HG02981 (cell line): ENCODE data around the gene ALG9.
"Not testable (repeated sequence)": the region's sequence is repeated elsewhere in the genome, so short reads cannot be mapped to it uniquely, and the experiment has no call there.

Source experiments
- ATAC-seq: cut with Tn5 transposase; IDR thresholded peaks from one replicate; pipeline ENCODE4 v1.9.1; 2021; ENCODE audit warnings: mild to moderate bottlenecking, moderate library complexity; ENCODE audit not compliant: unreplicated experiment

The ALG9 gene

GRCh38 chr11:111870886-111871692, at the start of gene ALG9:
Gene ALG9, minus strand, starts transcription at chr11:111871581. Its CDS starts 99 bp downstream, at chr11:111871482.
- peak; percentile 79 for ATAC-seq

DNA sequence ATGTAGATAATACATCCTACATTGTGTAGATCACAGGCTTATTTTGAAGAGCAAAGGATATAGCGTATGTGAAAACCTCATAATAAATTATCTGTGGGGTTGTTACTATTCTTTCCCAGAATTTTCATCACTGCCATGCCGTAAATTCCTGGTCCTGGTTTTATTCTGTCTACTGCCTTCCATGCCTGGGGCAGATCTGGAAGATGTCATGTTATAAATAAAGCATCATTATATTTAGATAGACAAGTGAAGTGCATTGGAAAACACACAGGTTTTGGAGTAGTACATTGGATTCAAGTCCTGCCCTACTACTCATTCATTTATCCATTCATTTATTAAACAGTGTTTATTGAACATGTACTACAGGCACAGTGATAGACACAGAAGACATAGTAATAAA, 49.5 kb upstream of the ALG9 start:
- no peak for ATAC-seq

- no peak for ATAC-seq
These were observed 47.2 kb upstream of the ALG9 start, which contains the start of gene C11orf52 for GRCh38 chr11:111918390-111919256. Gene C11orf52, plus strand, starts transcription at chr11:111918913. Its CDS starts 60 bp downstream, at chr11:111918973.

GRCh38 chr11:111917788-111918187, 46.4 kb upstream of the ALG9 start:
- ATAC-seq, result no peak

DNA sequence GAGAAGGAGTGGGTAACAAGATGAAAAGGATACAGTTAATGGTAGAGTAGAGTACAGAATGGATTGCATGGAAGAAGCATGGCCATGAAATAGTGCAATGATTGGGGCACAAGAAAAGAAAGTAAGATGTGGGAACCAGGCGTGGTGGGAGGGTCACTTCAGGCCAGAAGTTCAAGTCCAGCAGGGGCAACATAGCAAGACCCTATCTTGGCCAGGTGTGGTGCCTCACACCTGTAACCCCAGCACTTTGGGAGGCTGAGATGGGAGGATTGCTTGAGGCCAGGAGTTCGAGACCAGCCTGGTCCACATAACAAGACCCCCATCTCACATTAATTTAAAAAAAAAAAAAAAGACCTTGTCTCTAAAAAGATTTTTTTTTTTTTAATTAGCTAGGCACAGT, 45.9 kb upstream of the ALG9 start:
- no peak for ATAC-seq

- ATAC-seq, result no peak
These were observed 45.4 kb upstream of the ALG9 start for GRCh38 chr11:111916768-111917167.

DNA sequence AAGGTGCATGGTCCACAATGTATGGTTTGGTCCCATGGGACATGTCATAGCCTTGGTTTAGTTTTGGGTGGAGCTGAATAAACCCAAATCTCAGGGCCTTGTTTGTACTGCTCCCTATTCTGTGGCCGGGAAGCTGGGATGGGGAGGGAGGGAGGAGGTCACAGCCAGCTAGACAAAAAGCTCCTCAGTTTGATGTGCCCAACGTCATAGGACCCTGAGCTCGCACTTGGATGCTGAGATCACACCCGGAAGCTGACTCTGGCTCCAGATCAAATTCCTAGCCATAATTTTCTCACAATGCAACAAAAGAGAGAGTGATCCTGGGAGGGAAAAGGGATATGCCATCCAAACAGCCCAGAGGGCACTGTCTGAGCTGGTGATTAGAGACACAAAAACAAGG, 42.6 kb upstream of the ALG9 start:
- no peak for ATAC-seq

DNA sequence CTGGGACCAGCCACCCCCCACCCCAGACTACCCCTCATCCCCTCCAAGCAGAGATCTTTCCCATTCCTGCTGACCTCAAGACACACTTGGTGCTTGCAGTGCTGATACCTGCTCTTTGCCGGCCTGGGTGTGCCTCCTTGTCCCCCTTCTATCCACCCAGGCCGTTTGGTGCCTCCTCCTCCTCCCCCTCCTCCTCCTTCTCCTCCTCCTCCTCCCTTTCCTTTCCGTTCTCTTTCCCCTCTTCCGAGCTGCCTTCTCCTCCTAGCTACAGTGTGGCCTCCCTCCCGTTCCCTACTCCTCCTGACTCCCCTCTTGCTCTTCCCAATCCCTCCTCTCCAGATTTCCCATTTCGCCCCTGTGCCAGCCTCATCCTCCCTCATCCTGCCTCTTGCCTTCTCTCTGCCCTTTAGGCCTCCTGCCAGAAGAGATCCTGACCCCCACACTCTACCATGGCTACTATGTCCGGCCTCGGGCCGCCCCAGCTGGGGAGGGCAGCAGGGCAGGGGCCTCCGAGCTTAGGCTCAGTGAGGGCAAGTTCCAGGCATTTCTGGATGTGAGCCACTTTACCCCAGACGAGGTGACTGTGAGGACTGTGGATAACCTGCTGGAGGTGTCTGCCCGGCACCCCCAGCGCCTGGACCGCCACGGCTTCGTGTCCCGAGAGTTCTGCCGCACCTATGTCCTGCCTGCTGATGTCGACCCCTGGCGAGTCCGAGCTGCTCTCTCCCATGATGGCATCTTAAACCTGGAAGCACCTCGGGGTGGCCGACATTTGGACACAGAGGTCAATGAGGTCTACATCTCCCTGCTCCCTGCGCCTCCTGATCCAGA, 41.9 kb upstream of the ALG9 start:
- ATAC-seq, result no peak

DNA sequence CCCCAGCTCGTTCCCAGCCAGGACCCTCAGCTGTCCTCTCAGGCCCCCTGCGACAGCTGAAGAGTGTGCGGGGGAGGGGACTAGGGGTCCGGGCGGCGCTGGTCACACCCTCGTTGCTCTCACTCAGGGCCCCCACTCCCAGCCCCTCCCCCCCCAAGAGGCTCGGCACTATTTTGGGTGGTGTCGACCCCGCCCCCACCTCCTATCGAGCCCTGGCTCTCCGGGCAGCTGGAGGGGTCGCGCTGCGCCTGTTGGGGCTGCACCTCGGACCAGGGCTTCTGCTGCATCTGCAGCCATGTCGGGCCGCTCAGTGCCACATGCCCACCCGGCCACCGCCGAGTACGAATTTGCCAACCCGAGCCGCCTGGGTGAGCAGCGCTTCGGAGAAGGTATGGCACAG, 41.2 kb upstream of the ALG9 start, which contains the start of gene HSPB2:
Gene HSPB2 (plus strand): TSS at position 200 of the 400 bp plus-strand sequence. CDS start 96 bp downstream, at position 296.
- ATAC-seq, result no peak

GRCh38 chr11:111911563-111912401, 40.4 kb upstream of the ALG9 start, which contains the start of gene CRYAB:
Gene CRYAB, minus strand, starts transcription at chr11:111911770. Its CDS starts 46 bp downstream, at chr11:111911724.
- no peak for ATAC-seq

- no peak for ATAC-seq
These were observed 39.5 kb upstream of the ALG9 start for GRCh38 chr11:111910676-111911562.

GRCh38 chr11:111909378-111909777, 38.0 kb upstream of the ALG9 start:
- no peak for ATAC-seq

DNA sequence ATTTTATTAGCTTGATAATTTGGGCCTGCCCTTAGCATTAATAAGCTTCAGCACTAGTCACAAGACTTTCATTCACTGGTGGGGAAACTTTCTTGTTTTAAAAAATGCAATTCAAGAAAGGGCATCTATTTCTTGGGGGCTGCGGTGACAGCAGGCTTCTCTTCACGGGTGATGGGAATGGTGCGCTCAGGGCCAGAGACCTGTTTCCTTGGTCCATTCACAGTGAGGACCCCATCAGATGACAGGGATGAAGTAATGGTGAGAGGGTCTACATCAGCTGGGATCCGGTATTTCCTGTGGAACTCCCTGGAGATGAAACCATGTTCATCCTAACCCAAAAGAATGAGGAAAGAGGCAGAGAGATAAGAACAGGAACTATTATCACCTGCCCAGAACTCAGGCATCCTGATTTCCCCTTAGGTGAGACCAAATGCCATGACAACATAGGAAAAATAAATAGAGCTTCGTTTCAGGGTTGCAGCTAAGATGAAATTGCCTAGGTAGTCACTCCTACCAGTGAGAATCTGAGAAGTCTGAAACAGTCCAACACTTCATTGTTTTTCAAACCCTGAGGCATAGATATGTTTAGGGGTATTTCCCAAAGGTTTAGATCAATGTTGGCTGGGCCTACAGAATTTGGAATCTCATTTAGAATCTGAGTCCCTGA, 37.4 kb upstream of the ALG9 start:
- no peak for ATAC-seq

DNA sequence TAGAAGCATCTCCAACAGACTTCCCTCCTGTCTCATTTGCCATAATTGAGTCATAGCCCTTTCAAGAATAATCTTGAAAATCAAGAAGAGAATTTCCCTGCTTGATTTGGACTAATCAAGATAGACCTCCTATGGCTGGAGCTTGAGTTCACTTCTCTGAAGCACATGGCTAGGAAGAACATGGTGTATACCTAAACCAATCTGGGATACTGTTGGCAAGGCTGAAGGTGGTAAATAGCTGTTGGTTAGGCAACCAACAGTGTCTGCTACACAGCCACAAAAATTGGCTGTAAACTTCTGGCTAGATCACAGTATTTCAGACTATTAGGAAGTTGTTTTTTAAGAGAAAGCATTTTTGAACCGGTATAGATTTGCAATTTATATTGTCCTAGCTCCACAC, 35.3 kb upstream of the ALG9 start:
- no peak for ATAC-seq

GRCh38 chr11:111905411-111905810, 34.0 kb upstream of the ALG9 start:
- ATAC-seq, result no peak

- ATAC-seq, result no peak
These were observed 15.5 kb upstream of the ALG9 start for GRCh38 chr11:111886844-111887243.

DNA sequence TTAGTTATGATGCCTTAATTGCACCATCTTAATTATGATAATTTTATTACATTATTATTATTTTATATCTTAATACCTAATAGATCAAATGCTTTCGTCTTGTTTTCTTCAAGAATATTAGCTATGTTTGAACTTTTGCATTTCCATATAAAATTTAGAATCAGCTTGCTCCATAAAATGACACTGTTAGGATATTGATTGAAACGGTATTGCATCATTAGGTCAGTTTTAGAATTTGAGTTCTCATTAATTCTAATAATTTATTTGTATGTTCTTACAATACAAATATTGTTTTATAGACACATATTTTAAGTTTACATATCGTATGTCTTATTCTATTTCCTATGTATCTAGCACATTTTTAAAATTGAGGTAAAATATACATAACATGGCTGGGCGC, 14.7 kb upstream of the ALG9 start:
- no peak for ATAC-seq

GRCh38 chr11:111885053-111885452, 13.7 kb upstream of the ALG9 start:
- ATAC-seq, result not testable (repeated sequence)
